ENCODE measurements around the gene BAAT. TPM values are rescaled to one million over a fixed set of nuclear protein-coding genes. Genes with fewer than 3 reads are reported as not detected.
"Not testable (repeated sequence)": the region's sequence is repeated elsewhere in the genome, so short reads cannot be mapped to it uniquely, and the experiment has no call there.

Gene BAAT
- total RNA-seq, 1 donor from 2014 or later = not detected

DNA sequence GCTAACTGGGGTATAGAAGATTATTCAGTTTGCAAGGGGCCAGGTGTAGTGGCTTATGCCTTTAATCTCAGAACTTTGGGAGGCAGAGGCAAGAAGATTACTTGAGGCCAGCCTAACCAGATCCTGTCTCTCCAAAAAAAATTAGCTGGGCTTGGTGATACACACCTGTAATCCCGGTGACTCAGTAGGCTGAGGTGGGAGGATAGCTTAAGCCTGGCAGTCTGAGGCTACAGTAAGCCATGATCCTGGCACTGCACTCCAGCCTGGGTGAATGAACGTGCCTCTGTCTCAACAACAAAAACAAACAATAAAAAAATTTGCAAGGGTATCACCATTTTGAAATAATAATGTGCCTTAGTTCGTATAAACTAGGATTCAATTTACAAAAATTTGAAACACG lies 51.3 kb downstream of the BAAT start:
- H3K4me1 Mint-ChIP-seq = no peaks in the 10 kb centered on the region
- no peak overlapping the region for H3K27ac Mint-ChIP-seq
- TF ChIP-seq, protein P1, sequence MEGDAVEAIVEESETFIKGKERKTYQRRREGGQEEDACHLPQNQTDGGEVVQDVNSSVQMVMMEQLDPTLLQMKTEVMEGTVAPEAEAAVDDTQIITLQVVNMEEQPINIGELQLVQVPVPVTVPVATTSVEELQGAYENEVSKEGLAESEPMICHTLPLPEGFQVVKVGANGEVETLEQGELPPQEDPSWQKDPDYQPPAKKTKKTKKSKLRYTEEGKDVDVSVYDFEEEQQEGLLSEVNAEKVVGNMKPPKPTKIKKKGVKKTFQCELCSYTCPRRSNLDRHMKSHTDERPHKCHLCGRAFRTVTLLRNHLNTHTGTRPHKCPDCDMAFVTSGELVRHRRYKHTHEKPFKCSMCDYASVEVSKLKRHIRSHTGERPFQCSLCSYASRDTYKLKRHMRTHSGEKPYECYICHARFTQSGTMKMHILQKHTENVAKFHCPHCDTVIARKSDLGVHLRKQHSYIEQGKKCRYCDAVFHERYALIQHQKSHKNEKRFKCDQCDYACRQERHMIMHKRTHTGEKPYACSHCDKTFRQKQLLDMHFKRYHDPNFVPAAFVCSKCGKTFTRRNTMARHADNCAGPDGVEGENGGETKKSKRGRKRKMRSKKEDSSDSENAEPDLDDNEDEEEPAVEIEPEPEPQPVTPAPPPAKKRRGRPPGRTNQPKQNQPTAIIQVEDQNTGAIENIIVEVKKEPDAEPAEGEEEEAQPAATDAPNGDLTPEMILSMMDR (IDR thresholded peaks at IDR 0.05) = no peak
- H3K36me3 Mint-ChIP-seq (ENCODE audit: low read depth) = no peaks in the 10 kb centered on the region
- no peak for ATAC-seq (ENCODE audit: low read depth)
- POLR2A ChIA-PET = no interaction called here
- CTCF ChIA-PET = no interaction called here
- intact Hi-C loops (cut with micrococcal nuclease) = no loop called here
- no peak overlapping the region for H3K4me3 Mint-ChIP-seq
- DNase-seq = no peak
- H3K9me3 Mint-ChIP-seq = no peaks in the 10 kb centered on the region
- peaks cover 9% of the 10 kb centered on the region for H3K27me3 Mint-ChIP-seq

DNA sequence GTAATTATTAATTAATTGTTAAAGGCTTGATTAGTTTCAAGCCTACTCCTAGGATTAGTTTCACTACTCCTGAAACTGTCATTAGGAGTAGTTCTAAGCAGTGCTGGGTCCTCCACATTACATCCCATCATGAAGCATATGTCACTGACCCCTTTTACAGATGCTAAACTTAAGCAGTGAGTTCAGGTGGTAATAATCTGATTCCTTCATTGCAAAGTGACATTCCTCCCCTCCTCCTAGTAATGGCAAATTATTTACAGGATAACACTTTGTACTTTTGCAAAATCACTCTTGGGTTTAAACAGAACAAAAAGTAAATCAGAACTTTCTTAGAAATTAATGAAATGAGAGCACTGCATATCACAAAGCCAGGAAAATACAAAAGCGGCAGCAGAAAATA lies 52.4 kb downstream of the BAAT start:
- Mint-ChIP-seq H3K9me3 (peaks cover 5% of the 10 kb centered on the region), H3K36me3 (ENCODE audit: low read depth) (no peaks in the 10 kb centered on the region), H3K27me3 (peaks cover 9% of the 10 kb centered on the region), H3K4me3 (no peak overlapping the region), H3K4me1 (no peaks in the 10 kb centered on the region), H3K27ac (no peak overlapping the region)
- DNase-seq = no peak
- ChIA-PET POLR2A (no interaction called here), CTCF (no interaction called here)
- TF ChIP-seq, protein P1 (IDR thresholded peaks at IDR 0.05) = no peak
- intact Hi-C loops (cut with micrococcal nuclease) = no loop called here
- no peak for ATAC-seq (ENCODE audit: low read depth)

DNA sequence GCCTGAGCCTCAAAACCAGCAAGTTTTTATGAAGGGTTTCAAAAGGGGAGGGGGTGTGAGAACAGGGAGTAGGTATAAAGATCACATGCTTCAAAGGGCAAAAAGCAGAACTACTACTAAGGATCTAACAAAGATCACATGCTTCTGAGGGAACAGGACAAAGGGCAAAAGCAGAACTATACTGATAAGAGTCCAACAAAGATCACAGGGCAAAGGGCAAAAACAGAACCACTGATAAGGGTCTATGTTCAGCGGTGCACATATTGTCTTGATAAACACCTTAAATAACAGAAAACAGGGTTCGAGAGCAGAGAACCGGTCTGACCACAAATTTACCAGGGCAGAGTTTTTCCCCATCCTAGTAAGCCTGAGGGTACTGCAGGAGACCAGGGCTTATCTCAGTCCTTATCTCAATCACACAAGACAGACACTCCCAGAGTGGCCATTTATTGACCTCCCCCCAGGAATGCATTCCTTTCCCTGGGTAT lies 57.3 kb downstream of the BAAT start:
- H3K9me3 Mint-ChIP-seq, POLR2A ChIA-PET: not testable (repeated sequence)

DNA sequence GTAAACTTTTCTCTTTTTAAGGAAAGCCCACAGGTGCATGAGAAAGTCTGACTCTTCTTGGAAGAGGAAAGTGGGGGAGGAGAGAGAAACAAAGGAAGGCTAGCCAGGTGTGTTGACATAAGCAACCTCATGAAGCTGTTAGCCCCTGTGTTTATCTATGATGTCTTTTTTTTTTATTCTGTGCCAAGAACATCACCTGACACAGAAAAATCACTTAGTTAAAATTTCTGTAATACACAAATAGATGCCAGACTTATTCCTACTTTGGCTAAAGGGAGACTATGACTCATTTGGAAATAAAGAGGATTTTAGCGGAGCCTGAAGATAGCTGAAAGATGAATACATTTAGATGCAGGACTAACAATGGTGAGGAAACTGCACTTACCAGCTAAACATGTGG lies 58.3 kb downstream of the BAAT start:
- Mint-ChIP-seq H3K27me3 (peaks cover 10% of the 10 kb centered on the region), H3K4me3 (no peak overlapping the region), H3K4me1 (no peaks in the 10 kb centered on the region), H3K27ac (no peak overlapping the region), H3K9me3 (peaks cover 9% of the 10 kb centered on the region), H3K36me3 (ENCODE audit: low read depth) (no peaks in the 10 kb centered on the region)
- intact Hi-C loops (cut with micrococcal nuclease) = no loop called here
- POLR2A ChIA-PET = no interaction called here
- ATAC-seq (ENCODE audit: low read depth) (no peak), DNase-seq (no peak)
- CTCF ChIA-PET = no interaction called here
- TF ChIP-seq, protein P1 (IDR thresholded peaks at IDR 0.05) = no peak

More for the DNA sequence above, 57.3 kb downstream of the BAAT start:
- DNase-seq; H3K27ac Mint-ChIP-seq; H3K4me1 Mint-ChIP-seq; CTCF ChIA-PET; intact Hi-C loops (cut with micrococcal nuclease); H3K36me3 Mint-ChIP-seq (ENCODE audit: low read depth); ATAC-seq (ENCODE audit: low read depth); H3K4me3 Mint-ChIP-seq: not testable (repeated sequence)
- H3K27me3 Mint-ChIP-seq = peaks cover 10% of the 10 kb centered on the region

DNA sequence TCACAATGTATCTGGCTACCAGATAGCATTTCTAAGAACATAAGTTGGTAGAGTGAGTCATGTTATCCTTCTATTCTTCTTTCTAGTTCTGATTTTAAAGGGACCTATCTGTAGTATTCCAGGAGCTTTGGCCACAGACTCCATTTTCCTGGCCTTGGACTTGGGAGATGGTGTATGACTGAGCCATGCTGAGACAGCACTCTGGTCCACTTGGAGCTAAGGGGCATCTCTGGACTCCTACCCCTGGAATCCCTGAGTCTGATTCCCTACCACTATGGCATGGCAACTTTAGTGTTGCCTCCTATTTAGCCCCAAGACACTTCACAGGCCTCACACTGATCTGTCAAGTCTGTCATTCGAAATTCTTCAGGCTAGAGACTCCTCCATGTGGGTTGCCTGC lies 58.8 kb downstream of the BAAT start:
- no peak overlapping the region for H3K27ac Mint-ChIP-seq
- ATAC-seq (ENCODE audit: low read depth) (no peak), DNase-seq (no peak)
- POLR2A ChIA-PET = no interaction called here
- CTCF ChIA-PET = no interaction called here
- intact Hi-C loops (cut with micrococcal nuclease) = no loop called here
- peaks cover 10% of the 10 kb centered on the region for H3K27me3 Mint-ChIP-seq
- H3K4me3 Mint-ChIP-seq = no peak overlapping the region
- H3K9me3 Mint-ChIP-seq = peaks cover 9% of the 10 kb centered on the region
- TF ChIP-seq, protein P1 (IDR thresholded peaks at IDR 0.05) = no peak
- H3K36me3 Mint-ChIP-seq (ENCODE audit: low read depth) = no peaks in the 10 kb centered on the region
- no peaks in the 10 kb centered on the region for H3K4me1 Mint-ChIP-seq

DNA sequence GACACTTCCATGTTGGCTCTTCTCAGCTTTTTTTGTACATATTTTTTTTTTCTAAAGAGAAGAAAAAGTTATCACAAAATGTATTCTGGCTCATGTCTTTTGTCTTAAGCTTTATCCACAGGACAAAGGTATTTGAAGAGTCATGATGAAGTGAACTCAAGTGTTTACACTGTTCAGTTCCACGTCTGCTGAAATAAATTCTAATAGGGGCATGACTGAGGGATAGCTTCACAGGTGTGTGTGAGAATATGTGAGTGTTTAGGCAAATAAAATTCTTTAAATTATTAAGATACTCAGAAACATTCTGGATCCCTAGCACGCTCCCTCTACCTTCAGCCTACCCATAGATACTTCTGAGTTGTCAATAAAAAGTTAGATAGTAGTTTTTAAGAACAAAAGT lies 59.8 kb downstream of the BAAT start:
- TF ChIP-seq, protein P1 (IDR thresholded peaks at IDR 0.05) = no peak

More for the DNA sequence above, 59.8 kb downstream of the BAAT start:
- H3K4me3 Mint-ChIP-seq = no peak overlapping the region
- H3K27ac Mint-ChIP-seq = no peak overlapping the region
- H3K4me1 Mint-ChIP-seq = no peaks in the 10 kb centered on the region
- ATAC-seq (ENCODE audit: low read depth) = no peak
- no peaks in the 10 kb centered on the region for H3K36me3 Mint-ChIP-seq (ENCODE audit: low read depth)
- peaks cover 9% of the 10 kb centered on the region for H3K27me3 Mint-ChIP-seq
- peaks cover 9% of the 10 kb centered on the region for H3K9me3 Mint-ChIP-seq
- ChIA-PET CTCF (no interaction called here), POLR2A (no interaction called here)
- intact Hi-C loops (cut with micrococcal nuclease) = no loop called here
- no peak for DNase-seq

Data from activated B cell treated with CpG ODN at 0.5 μM for 24 hours (primary cell).